ENCODE results near the gene SLC22A14. TPM values are rescaled to one million over a fixed set of nuclear protein-coding genes. Genes with fewer than 3 reads are reported as not detected.

The SLC22A14 gene
- total RNA-seq, 1 experiment from 2014 or later = not detected

GRCh38 chr3:38311941-38312340 lies 29.8 kb downstream of the SLC22A14 start:
- Histone ChIP-seq H2BK12ac (ENCODE audit: insufficient read length, low read depth, low read length) (no peak overlapping the region), H3K9ac (ENCODE audit: extremely low read depth, insufficient read length, low read length) (no peak overlapping the region), H3K23me2 (ENCODE audit: insufficient read length, low read depth, low read length, poor library complexity, severe bottlenecking) (no peaks in the 10 kb centered on the region), H2BK15ac (ENCODE audit: low read depth, low read length) (no peak overlapping the region), H3K56ac (ENCODE audit: insufficient read length, low read depth, low read length) (no peak overlapping the region), H2BK20ac (ENCODE audit: low read depth, low read length, poor library complexity, severe bottlenecking) (no peak overlapping the region), H3K23ac (ENCODE audit: insufficient read length, low read depth, low read length) (no peak overlapping the region), H4K8ac (replicated peaks; ENCODE audit: insufficient read length, low read depth, low read length) (no peak overlapping the region), H3K4ac (ENCODE audit: low read depth, low read length) (no peak overlapping the region), H3T11ph (ENCODE audit: low read length) (no peak overlapping the region), H2BK120ac (ENCODE audit: low read depth, low read length, poor library complexity, severe bottlenecking) (no peak overlapping the region), H3K4me2 (ENCODE audit: insufficient read depth, insufficient read length, low read length) (no peak overlapping the region), H4K5ac (ENCODE audit: insufficient read length, low read depth, low read length) (no peak overlapping the region), H3K27me3 (ENCODE audit: insufficient read depth, low read length) (no peaks in the 10 kb centered on the region), H3K27ac (ENCODE audit: insufficient read length, low read depth, low read length) (no peak overlapping the region), H2AK5ac (ENCODE audit: insufficient read length, low read length) (no peak overlapping the region), H3K79me2 (ENCODE audit: insufficient read depth, low read length) (no peaks in the 10 kb centered on the region), H3K14ac (ENCODE audit: insufficient read depth, low read length) (no peak overlapping the region), H3K79me1 (ENCODE audit: insufficient read depth, low read depth, low read length, poor library complexity, severe bottlenecking) (no peaks in the 10 kb centered on the region), H4K20me1 (ENCODE audit: control insufficient read depth, insufficient read depth, insufficient read length) (no peaks in the 10 kb centered on the region), H2AFZ (ENCODE audit: low read length) (no peak overlapping the region), H2BK5ac (ENCODE audit: insufficient read length, low read length) (no peak overlapping the region), H3K18ac (ENCODE audit: insufficient read length, low read depth, low read length) (no peak overlapping the region), H4K91ac (ENCODE audit: insufficient read length, low read depth, low read length) (no peak overlapping the region), H3K9me3 (ENCODE audit: control insufficient read depth, low read depth, low read length) (no peaks in the 10 kb centered on the region), H3K4me1 (ENCODE audit: insufficient read depth, low read length) (no peaks in the 10 kb centered on the region)
- DNase-seq = no peak
- Mint-ChIP-seq H3K4me1 (peaks cover 0 to 10% of the 10 kb centered on the region in 2 experiments; a peak in 3 of 4 replicates), H3K36me3 (ENCODE audit: insufficient read depth in 1 of 3, low read depth in 3 of 3) (no peaks in the 10 kb centered on the region), H3K9me3 (no peaks in the 10 kb centered on the region), H3K4me3 (no peak overlapping the region), H3K27ac (no peak overlapping the region), H3K27me3 (ENCODE audit: low read depth) (no peaks in the 10 kb centered on the region; the same call in none of the 2 replicates)
- TF ChIP-seq, protein P1, sequence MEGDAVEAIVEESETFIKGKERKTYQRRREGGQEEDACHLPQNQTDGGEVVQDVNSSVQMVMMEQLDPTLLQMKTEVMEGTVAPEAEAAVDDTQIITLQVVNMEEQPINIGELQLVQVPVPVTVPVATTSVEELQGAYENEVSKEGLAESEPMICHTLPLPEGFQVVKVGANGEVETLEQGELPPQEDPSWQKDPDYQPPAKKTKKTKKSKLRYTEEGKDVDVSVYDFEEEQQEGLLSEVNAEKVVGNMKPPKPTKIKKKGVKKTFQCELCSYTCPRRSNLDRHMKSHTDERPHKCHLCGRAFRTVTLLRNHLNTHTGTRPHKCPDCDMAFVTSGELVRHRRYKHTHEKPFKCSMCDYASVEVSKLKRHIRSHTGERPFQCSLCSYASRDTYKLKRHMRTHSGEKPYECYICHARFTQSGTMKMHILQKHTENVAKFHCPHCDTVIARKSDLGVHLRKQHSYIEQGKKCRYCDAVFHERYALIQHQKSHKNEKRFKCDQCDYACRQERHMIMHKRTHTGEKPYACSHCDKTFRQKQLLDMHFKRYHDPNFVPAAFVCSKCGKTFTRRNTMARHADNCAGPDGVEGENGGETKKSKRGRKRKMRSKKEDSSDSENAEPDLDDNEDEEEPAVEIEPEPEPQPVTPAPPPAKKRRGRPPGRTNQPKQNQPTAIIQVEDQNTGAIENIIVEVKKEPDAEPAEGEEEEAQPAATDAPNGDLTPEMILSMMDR (conservative IDR thresholded peaks at IDR 0.05) = no peak
- WGBS (ENCODE audit: extremely low coverage, insufficient read length, low lambda C conversion rate) = no CpG with 5 or more reads among the region's 2 CpGs

Data from H9 (cell line).